DND-41 (cell line): ENCODE data around the gene SETBP1.

Source experiments
- EZH2 ChIP-seq: IDR thresholded peaks from 3 replicates; pipeline ENCODE4 v1.6.1; 2012; ENCODE audit warnings: borderline replicate concordance, low read depth, mild to moderate bottlenecking, moderate library complexity, low read length, inconsistent platforms; ENCODE audit not compliant: severe bottlenecking
- TF ChIP-seq, protein P1 (sequence below): IDR thresholded peaks from 2 replicates; pipeline ENCODE4 v1.5.1; 2012; ENCODE audit warnings: borderline replicate concordance, low read length, moderate library complexity, mild to moderate bottlenecking; ENCODE audit not compliant: poor library complexity, severe bottlenecking; ENCODE audit errors: extremely low read depth

DNA sequence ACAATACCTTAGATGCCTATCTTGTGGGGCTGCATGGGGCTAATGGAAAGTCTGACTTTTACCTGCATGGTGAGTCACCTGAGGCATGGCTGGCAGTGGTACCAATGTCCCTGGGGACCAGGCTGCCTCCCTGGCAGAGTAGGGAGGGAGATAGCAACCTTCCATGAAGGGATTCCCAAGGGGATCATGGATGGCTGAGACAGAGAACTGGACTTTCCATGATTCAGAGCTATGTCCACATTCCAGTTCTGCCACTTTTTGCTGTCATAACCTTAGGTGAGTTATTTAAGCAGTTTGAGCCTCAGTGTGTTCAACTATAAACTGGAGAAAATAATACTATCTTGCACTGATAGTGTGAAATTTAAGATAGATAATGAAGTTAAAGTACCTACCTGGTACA, 178.6 kb downstream of the SETBP1 start:
- TF ChIP-seq, protein P1, sequence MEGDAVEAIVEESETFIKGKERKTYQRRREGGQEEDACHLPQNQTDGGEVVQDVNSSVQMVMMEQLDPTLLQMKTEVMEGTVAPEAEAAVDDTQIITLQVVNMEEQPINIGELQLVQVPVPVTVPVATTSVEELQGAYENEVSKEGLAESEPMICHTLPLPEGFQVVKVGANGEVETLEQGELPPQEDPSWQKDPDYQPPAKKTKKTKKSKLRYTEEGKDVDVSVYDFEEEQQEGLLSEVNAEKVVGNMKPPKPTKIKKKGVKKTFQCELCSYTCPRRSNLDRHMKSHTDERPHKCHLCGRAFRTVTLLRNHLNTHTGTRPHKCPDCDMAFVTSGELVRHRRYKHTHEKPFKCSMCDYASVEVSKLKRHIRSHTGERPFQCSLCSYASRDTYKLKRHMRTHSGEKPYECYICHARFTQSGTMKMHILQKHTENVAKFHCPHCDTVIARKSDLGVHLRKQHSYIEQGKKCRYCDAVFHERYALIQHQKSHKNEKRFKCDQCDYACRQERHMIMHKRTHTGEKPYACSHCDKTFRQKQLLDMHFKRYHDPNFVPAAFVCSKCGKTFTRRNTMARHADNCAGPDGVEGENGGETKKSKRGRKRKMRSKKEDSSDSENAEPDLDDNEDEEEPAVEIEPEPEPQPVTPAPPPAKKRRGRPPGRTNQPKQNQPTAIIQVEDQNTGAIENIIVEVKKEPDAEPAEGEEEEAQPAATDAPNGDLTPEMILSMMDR = no peak
- no peak for TF ChIP-seq EZH2
